OCI-LY3 (cell line): ENCODE results near the gene MAPKAP1.

ENCODE experiments used
- H2AFZ ChIP-seq: fragments of 200-600, 300-600 bp; shearing (Covaris generic); 2 replicates; pipeline ENCODE4 v1.6.0; 2014; ENCODE audit warnings: antibody characterized with exemption, low read depth, low read length
- H3K27ac ChIP-seq: fragments of 200-600, 300-600 bp; sonication (generic); 2 replicates; pipeline ENCODE4 v1.5.1; 2014; ENCODE audit warnings: mild to moderate bottlenecking, low read length, moderate library complexity, mixed read lengths
- H3K27me3 ChIP-seq: fragments of 200-600, 300-600 bp; sonication (generic); 2 replicates; pipeline ENCODE4 v1.6.1; 2014; ENCODE audit warnings: low read depth, low read length, mixed read lengths
- H3K36me3 ChIP-seq: fragments of 200-600, 300-600 bp; sonication (generic); replicated peaks from 2 replicates; pipeline ENCODE3; 2014; ENCODE audit warnings: low read depth, low read length, mixed read lengths
- H3K4me1 ChIP-seq: fragments of 300-600, 200-600 bp; sonication (generic); 2 replicates; pipeline ENCODE4 v1.6.1; 2014; ENCODE audit warnings: low read length, mixed read lengths
- H3K4me2 ChIP-seq: fragments of 200-600, 300-600 bp; sonication (generic); 2 replicates; pipeline ENCODE4 v1.6.1; 2014; ENCODE audit warnings: low read length, mixed read lengths
- H3K4me3 ChIP-seq: fragments of 300-600, 200-600 bp; sonication (generic); 2 replicates; pipeline ENCODE4 v1.5.1; 2014; ENCODE audit warnings: antibody characterized with exemption, mild to moderate bottlenecking, low read length, moderate library complexity
- H3K79me2 ChIP-seq: fragments of 300-600, 200-600 bp; shearing (Covaris generic); 2 replicates; pipeline ENCODE4 v1.6.1; 2014; ENCODE audit warnings: mild to moderate bottlenecking, low read length, mixed read lengths
- H3K9ac ChIP-seq: fragments of 300-600, 200-600 bp; shearing (Covaris generic); 2 replicates; pipeline ENCODE4 v1.6.0; 2014; ENCODE audit warnings: mild to moderate bottlenecking, low read length, moderate library complexity
- H3K9me3 ChIP-seq: fragments of 200-600, 300-600 bp; shearing (Covaris generic); 2 replicates; pipeline ENCODE4 v1.6.1; 2014; ENCODE audit warnings: low read length, mixed read lengths; ENCODE audit not compliant: insufficient read depth
- H4K20me1 ChIP-seq: fragments of 200-600, 300-600 bp; sonication (generic); 2 replicates; pipeline ENCODE4 v1.6.1; 2016; ENCODE audit warnings: low read length, mixed read lengths; ENCODE audit not compliant: insufficient read depth
- CTCF ChIP-seq: fragments of 200-600, 300-600 bp; sonication (generic); IDR thresholded peaks from 2 replicates; pipeline ENCODE4 v1.5.1; 2014; ENCODE audit warnings: antibody characterized with exemption, low read length, low read depth
- EZH2phosphoT487 ChIP-seq: fragments of 200-600 bp; shearing (Covaris generic); IDR thresholded peaks from 2 replicates; pipeline ENCODE4 v1.6.1; 2018; ENCODE audit warnings: antibody characterized with exemption, mixed run types, low read depth

The MAPKAP1 gene

GRCh38 chr9:125460346-125460745 is 246.7 kb downstream of the MAPKAP1 start:
- H3K27ac ChIP-seq: no peak overlapping the region
- H3K4me1 ChIP-seq: no peaks in the 10 kb centered on the region
- no peaks in the 10 kb centered on the region for H3K79me2 ChIP-seq
- H2AFZ ChIP-seq: no peak overlapping the region
- H3K36me3 ChIP-seq: peaks cover 21% of the 10 kb centered on the region
- H3K9me3 ChIP-seq: peaks cover 11% of the 10 kb centered on the region
- H3K4me2 ChIP-seq: no peak overlapping the region
- no peak overlapping the region for H3K9ac ChIP-seq
- no peaks in the 10 kb centered on the region for H3K27me3 ChIP-seq
- H3K4me3 ChIP-seq: no peak overlapping the region
- H4K20me1 ChIP-seq: no peaks in the 10 kb centered on the region
- no peak for TF ChIP-seq CTCF

DNA sequence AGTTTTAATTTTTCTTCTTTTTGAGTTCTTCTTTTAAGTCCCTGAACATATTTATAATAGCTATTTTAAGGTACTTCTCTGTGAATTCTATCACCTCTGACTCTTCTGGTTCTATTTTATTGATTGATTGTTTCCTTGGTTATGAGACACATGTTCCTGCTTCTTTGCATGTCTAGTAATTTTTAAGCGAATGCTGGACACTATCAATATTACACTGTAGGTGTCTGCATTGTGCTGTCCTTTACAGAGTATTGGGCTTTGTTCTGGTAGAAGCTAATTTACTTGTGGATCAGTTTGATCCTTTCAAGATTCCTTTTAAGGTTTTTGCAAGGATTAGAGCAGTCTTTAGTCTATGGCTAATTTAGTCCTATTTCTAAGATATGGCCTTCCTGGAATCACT is 249.7 kb downstream of the MAPKAP1 start:
- Histone ChIP-seq H4K20me1 (no peaks in the 10 kb centered on the region), H3K9ac (no peak overlapping the region), H2AFZ (no peak overlapping the region), H3K4me2 (no peak overlapping the region), H3K27ac (no peak overlapping the region), H3K36me3 (peaks cover 23% of the 10 kb centered on the region), H3K79me2 (no peaks in the 10 kb centered on the region), H3K27me3 (no peaks in the 10 kb centered on the region), H3K4me3 (no peak overlapping the region), H3K4me1 (no peaks in the 10 kb centered on the region), H3K9me3 (peaks cover 11% of the 10 kb centered on the region)
- TF ChIP-seq EZH2phosphoT487 (no peak), CTCF (no peak)

GRCh38 chr9:125455876-125456275 is 251.1 kb downstream of the MAPKAP1 start:
- H3K27ac ChIP-seq: no peak overlapping the region
- H3K27me3 ChIP-seq: no peaks in the 10 kb centered on the region
- no peak overlapping the region for H2AFZ ChIP-seq
- no peak overlapping the region for H3K4me2 ChIP-seq
- H3K9me3 ChIP-seq: peaks cover 11% of the 10 kb centered on the region
- no peak overlapping the region for H3K4me3 ChIP-seq
- H3K79me2 ChIP-seq: no peaks in the 10 kb centered on the region
- no peak overlapping the region for H3K9ac ChIP-seq
- no peaks in the 10 kb centered on the region for H3K4me1 ChIP-seq
- TF ChIP-seq EZH2phosphoT487 (no peak), CTCF (no peak)
- H3K36me3 ChIP-seq: peaks cover 24% of the 10 kb centered on the region
- H4K20me1 ChIP-seq: no peaks in the 10 kb centered on the region

DNA sequence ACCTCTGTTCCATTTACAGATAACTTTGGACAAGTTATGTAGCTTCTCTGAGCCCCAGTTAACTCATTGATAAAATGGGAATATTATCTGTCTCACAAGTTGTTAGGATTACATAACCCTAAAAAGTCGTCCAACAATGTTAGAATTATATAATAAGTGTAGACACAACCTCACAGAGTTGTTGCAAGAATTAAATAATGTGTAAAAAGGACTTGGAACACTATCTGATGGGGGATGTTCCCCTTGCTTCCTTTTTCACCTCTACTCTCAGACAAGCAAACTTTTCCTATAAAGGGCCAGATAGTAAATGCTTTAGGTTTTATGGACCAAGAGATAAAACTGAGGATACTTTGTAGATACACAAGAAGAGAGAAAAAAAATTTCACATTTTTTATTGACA is 251.9 kb downstream of the MAPKAP1 start:
- H4K20me1 ChIP-seq: no peaks in the 10 kb centered on the region
- no peak overlapping the region for H3K4me3 ChIP-seq
- no peak overlapping the region for H3K27ac ChIP-seq
- no peak overlapping the region for H3K9ac ChIP-seq
- H3K9me3 ChIP-seq: peaks cover 11% of the 10 kb centered on the region
- H3K4me1 ChIP-seq: no peaks in the 10 kb centered on the region
- TF ChIP-seq EZH2phosphoT487: no peak
- TF ChIP-seq CTCF: no peak
- H3K27me3 ChIP-seq: no peaks in the 10 kb centered on the region
- no peak overlapping the region for H3K4me2 ChIP-seq
- H3K79me2 ChIP-seq: no peaks in the 10 kb centered on the region
- H3K36me3 ChIP-seq: peaks cover 20% of the 10 kb centered on the region
- H2AFZ ChIP-seq: no peak overlapping the region
